H54 (cell line): ENCODE results near the gene RRAS.

ENCODE experiments used
- DNase-seq: peaks from one replicate; pipeline ENCODE4 v3.0.0; 2011; ENCODE audit warnings: low spot score, mixed read lengths; ENCODE audit not compliant: insufficient read length
- FAIRE-seq: peaks from 3 replicates; lab custom pipeline; 2011; peaks lifted over from hg19 to GRCh38; lab: Jason Lieb, UNC
- POLR2A ChIP-seq: IDR thresholded peaks from 2 replicates; pipeline ENCODE4 v1.6.1; 2011; ENCODE audit warnings: low read depth, mild to moderate bottlenecking, low read length

RRAS gene

DNA sequence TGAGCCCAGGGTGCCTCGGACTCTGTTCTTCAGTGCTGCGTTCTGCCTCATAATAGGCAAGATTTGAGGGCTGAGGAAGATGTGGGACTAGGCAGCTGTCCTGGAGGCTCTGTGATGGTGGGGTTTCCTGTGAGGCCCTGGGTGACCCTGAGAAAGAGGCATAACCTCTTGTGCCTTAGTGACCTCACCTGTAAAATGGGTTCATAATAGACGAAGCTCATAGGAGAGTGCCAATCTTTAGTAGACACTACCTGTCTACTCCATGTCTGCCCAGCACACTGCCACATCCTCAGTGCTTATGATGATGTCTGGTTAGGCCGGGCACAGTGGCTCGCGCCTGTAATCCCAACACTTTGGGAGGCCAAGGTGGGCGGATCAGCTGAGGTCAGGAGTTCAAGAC is 23.4 kb downstream of the RRAS start:
- DNase-seq (no peak), FAIRE-seq (no peak)
- no peak for TF ChIP-seq POLR2A

DNA sequence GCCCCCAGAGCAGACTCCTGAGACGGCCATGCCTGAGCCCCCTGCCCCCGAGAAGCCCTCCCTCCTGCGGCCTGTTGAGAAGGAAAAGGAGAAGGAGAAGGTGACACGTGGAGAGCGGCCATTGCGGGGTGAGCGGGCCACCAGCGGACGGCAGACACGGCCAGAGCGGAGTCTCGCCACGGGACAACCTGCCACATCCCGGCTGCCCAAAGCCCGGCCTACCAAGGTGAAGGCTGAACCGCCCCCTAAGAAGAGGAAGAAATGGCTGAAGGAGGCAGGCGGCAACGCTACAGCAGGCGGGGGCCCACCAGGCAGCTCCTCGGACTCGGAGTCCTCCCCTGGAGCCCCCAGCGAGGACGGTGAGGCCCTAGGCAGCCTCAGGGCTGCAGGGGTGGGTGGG is 24.1 kb downstream of the RRAS start:
- FAIRE-seq (no peak), DNase-seq (no peak)
- no peak for TF ChIP-seq POLR2A

DNA sequence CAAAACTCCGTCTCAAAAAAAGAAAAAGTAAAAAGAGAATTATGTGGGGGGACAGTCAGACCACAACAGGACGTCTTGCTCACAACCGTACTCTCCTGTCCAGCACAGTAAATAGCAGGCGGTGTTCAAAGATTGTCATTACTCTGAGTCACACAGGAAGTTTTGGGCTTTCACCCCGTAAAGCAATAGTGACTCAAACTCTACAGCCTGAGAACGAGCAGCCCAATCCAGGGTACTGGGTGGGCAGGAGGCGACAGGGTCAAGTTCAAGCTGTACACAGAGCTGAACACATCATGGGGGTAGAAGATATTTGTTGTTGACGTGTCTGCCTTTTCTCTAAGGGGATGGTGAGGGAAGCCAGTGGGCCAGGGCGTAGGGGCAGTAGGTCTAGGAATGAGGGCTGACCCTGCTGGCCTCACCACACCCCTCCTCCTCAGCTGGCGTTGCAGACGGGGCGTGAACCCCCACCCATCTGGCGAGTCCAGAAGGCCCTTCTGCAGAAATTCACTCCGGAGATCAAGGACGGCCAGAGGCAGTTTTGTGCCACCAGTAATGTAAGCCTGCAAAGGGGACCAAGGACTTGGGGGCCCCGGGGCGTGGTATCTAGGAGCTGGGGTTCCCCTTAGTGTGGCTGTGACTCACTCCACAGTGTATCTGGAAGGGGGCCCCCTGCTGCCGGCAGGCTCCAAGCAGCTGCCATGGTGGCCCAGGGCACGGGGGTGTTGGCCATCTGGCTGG is 25.7 kb downstream of the RRAS start:
- peak; percentile 77 for FAIRE-seq
- no peak; the same call in 1 of the 2 replicates for TF ChIP-seq POLR2A
- peak; percentile 94 for DNase-seq

DNA sequence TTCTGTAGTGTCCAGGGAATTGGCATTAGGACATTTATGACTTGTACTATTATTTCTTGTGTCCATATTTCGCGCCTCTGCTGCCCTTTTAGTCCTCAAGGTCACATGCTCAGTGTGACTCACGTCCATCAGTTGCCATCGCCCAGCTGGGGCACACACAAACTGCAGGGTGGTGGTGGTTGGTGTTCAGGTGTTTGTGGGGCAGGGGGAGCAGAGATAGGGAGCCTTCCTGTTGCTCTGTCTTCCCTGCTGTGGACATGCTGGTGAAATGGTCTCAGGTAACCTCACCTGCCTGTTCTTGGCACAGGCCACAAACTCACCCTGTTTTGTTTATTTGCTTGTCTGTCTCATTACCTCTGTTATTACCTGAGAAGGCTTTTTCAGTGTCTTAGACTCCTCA is 26.6 kb downstream of the RRAS start:
- no peak for FAIRE-seq
- no peak for TF ChIP-seq POLR2A
- peak; percentile 83 for DNase-seq

DNA sequence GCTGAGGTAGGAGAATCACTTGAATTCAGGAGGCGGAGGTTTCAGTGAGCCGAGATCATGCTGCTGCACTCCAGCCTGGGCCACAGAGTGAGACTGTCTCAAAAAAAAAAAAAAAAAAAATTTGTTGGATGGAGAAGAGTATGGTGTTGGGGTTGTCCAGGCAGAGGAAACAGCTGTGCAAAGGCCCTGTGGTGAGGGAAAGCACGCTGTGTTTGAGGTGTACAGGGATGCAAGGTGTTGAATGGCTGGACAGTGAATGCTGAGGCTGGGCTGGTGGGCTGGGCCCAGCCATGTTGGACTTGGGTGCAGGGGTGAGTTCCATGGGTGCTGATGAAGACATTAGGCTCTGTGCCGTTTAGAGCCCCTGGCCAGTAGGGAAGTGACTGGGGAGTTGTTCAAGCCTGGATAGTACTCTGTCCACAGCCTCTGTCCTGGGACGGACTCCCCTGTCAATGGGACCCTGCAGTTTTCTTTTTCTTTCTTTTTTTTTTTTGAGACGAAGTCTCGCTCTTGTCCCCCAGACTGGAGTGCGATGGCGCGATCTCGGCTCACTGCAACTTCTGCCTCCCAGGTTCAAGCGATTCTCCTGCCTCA is 30.3 kb downstream of the RRAS start:
- FAIRE-seq (no peak), DNase-seq (no peak)
- no peak for TF ChIP-seq POLR2A

DNA sequence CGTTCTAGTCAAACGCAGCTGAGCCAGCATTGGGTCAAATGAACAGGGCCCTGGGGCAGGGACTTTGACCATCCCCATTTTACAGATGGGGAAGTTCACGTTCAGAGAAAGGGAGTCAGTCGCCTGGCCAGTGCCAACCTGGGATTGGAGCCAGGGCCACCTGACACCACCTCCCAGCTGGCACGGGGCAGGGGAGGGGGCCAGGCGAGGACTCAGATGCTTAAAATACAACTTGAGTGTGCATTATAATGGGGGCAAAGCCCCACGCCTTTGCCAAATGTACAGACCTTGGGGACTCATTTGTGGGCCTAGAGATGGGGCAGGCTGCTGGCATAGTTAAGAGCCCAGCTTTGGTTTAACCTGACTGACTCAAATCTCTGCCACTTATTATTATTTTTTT is 34.3 kb downstream of the RRAS start:
- no peak for TF ChIP-seq POLR2A
- no peak for FAIRE-seq
- DNase-seq = no peak

DNA sequence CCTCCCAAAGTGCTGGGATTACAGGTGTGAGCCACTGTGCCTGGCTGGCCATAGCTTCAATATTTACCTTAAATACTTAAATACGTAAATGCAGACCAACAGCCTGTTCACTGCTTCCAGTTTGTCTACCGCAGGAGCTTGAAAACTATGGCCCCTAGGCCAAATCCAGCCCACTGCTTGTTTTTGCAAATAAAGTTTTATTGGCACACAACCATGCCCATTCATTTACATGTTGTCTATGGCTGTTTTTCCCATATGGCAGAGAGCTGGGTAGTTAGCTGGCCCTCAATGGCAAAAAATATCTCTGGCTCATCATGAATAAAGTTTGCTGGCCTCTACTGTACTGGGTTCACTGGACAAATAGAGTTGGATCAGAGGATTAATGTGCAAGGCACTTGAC is 37.1 kb downstream of the RRAS start:
- no peak for DNase-seq
- FAIRE-seq = no peak
- no peak for TF ChIP-seq POLR2A

DNA sequence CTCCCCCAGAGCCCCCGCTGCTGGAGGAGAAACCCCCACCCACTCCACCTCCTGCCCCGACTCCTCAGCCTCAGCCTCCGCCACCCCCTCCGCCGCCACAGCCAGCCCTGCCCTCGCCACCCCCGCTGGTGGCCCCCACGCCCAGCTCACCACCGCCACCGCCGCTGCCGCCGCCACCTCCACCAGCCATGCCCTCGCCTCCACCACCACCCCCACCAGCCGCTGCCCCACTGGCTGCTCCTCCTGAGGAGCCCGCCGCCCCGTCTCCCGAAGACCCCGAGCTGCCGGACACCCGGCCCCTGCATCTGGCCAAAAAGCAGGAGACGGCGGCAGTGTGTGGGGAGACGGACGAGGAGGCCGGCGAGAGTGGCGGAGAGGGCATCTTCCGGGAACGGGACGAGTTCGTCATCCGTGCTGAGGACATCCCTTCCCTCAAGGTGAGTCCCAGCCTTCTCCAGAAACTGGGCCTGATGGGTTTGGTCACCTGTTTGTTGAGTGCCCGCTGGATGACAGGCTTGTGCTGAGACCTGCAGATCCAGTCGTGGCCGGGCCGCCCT is 38.4 kb downstream of the RRAS start:
- TF ChIP-seq POLR2A = no peak
- no peak for DNase-seq
- FAIRE-seq = no peak

GRCh38 chr19:49599378-49600295 is 40.3 kb downstream of the RRAS start:
- no peak for DNase-seq
- no peak for FAIRE-seq
- TF ChIP-seq POLR2A = no peak

GRCh38 chr19:49597703-49597974 is 42.3 kb downstream of the RRAS start:
- FAIRE-seq (no peak), DNase-seq (no peak)
- TF ChIP-seq POLR2A = no peak

DNA sequence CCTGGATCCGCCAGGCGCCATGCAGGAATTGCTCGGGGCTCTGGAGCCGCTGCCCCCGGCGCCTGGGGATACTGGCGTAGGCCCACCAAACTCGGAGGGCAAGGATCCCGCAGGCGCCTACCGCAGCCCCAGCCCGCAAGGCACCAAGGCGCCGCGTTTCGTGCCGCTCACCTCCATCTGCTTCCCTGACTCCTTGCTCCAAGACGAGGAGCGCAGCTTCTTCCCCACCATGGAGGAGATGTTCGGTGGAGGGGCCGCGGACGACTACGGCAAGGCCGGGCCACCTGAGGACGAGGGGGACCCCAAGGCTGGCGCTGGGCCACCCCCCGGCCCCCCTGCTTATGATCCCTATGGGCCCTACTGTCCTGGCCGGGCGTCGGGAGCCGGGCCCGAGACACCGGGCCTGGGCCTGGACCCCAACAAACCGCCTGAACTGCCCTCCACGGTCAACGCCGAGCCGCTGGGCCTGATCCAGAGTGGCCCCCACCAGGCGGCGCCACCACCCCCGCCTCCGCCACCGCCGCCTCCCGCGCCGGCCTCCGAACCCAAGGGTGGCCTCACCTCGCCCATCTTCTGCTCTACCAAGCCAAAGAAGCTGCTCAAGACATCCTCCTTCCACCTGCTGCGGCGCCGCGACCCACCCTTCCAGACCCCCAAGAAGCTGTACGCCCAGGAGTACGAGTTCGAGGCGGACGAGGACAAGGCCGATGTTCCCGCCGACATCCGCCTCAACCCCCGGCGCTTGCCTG is 42.8 kb downstream of the RRAS start:
- FAIRE-seq = no peak
- TF ChIP-seq POLR2A = no peak
- no peak for DNase-seq

GRCh38 chr19:49596407-49596806 is 43.5 kb downstream of the RRAS start:
- DNase-seq (no peak), FAIRE-seq (no peak)
- no peak for TF ChIP-seq POLR2A

GRCh38 chr19:49595819-49596404 is 44.0 kb downstream of the RRAS start:
- no peak for DNase-seq
- FAIRE-seq = no peak
- no peak for TF ChIP-seq POLR2A
